HEK293 (cell line): ENCODE results near the gene HIPK4.

ENCODE experiments used
- CTCF ChIA-PET: fragments of 350-600 bp; formaldehyde crosslinking; extraction: SDS; loops from one replicate; lab custom pipeline; 2021; ENCODE audit warnings: antibody characterized with exemption; lab: Yijun Ruan, JAX
- POLR2A ChIA-PET: fragments of 300-600 bp; formaldehyde crosslinking; extraction: SDS; loops from one replicate; lab custom pipeline; 2020; ENCODE audit warnings: antibody characterized with exemption, inconsistent platforms; lab: Yijun Ruan, JAX
- H3K27ac ChIP-seq: fragments of 200-500 bp; sonication (Bioruptor generic); 2 replicates; pipeline ENCODE4 v1.5.1; 2014; ENCODE audit warnings: low read depth, low read length, control low read depth, inconsistent platforms; ENCODE audit errors: extremely low read depth
- H3K36me3 ChIP-seq, 2 experiments: fragments of 200-500 bp in 1 of 2; sonication (Bioruptor generic) in 1 of 2; 1 replicate in 1 of 2; 2 replicates in 1 of 2; pipeline ENCODE4 v1.5.1; 2014 to 2017; ENCODE audit warnings: inconsistent platforms in 2 of 2, low read length in 2 of 2; ENCODE audit not compliant: control insufficient read depth in 2 of 2, insufficient read depth in 1 of 2
- H3K4me1 ChIP-seq: fragments of 200-500 bp; sonication (Bioruptor generic); 2 replicates; pipeline ENCODE4 v1.5.1; 2014; ENCODE audit warnings: mild to moderate bottlenecking, low read length, inconsistent platforms; ENCODE audit not compliant: control insufficient read depth, insufficient read depth
- H3K4me3 ChIP-seq: 2 replicates; pipeline ENCODE4 v1.5.1; 2011; ENCODE audit warnings: low read depth, mild to moderate bottlenecking, control low read depth, low read length, moderate library complexity
- H3K9me3 ChIP-seq: fragments of 200-500 bp; sonication (Bioruptor generic); 2 replicates; pipeline ENCODE4 v1.5.1; 2014; ENCODE audit warnings: low read depth, low read length, inconsistent platforms; ENCODE audit not compliant: control insufficient read depth, insufficient read depth
- BCL11A ChIP-seq: fragments of 450-650 bp; formaldehyde crosslinking; IDR thresholded peaks from 2 replicates; pipeline ENCODE4 v1.5.1; 2016; ENCODE audit warnings: low read depth, missing biosample characterization, missing genetic modification characterization
- EGR2 ChIP-seq: fragments of 450-650 bp; formaldehyde crosslinking; IDR thresholded peaks from 2 replicates; pipeline ENCODE4 v1.5.1; 2016; ENCODE audit warnings: low read depth, missing biosample characterization, missing genetic modification characterization
- GLI2 ChIP-seq: fragments of 450-650 bp; formaldehyde crosslinking; IDR thresholded peaks from 2 replicates; pipeline ENCODE4; 2017; ENCODE audit warnings: missing biosample characterization, missing genetic modification characterization, low read depth, borderline replicate concordance
- GLIS1 ChIP-seq: fragments of 450-650 bp; formaldehyde crosslinking; IDR thresholded peaks from 2 replicates; pipeline ENCODE4 v1.5.1; 2016; ENCODE audit warnings: missing biosample characterization, missing genetic modification characterization
- GLIS2 ChIP-seq: fragments of 450-650 bp; formaldehyde crosslinking; IDR thresholded peaks from 2 replicates; pipeline ENCODE4 v1.5.1; 2016; ENCODE audit warnings: missing biosample characterization, missing genetic modification characterization
- HOXA7 ChIP-seq: sonication (generic); formaldehyde crosslinking; IDR thresholded peaks from 2 replicates; pipeline ENCODE4 v1.8.1; 2022; ENCODE audit warnings: missing genetic modification reagents, borderline replicate concordance
- PRDM10 ChIP-seq: fragments of 450-650 bp; formaldehyde crosslinking; IDR thresholded peaks from 2 replicates; pipeline ENCODE4 v1.5.1; 2016; ENCODE audit warnings: missing biosample characterization, missing genetic modification characterization
- SCRT2 ChIP-seq: fragments of 450-650 bp; formaldehyde crosslinking; IDR thresholded peaks from 2 replicates; pipeline ENCODE4 v1.5.1; 2016; ENCODE audit warnings: missing biosample characterization, missing genetic modification characterization
- SETDB1 ChIP-seq: IDR thresholded peaks from one replicate; pipeline ENCODE4 v1.6.1; 2017; ENCODE audit warnings: mild to moderate bottlenecking, low read length, moderate library complexity, mixed read lengths; ENCODE audit not compliant: insufficient read length
- SP2 ChIP-seq: fragments of 450-650 bp; formaldehyde crosslinking; IDR thresholded peaks from 2 replicates; pipeline ENCODE4 v1.5.1; 2016; ENCODE audit warnings: missing biosample characterization, missing genetic modification characterization
- SP7 ChIP-seq: fragments of 450-650 bp; formaldehyde crosslinking; IDR thresholded peaks from 2 replicates; pipeline ENCODE4 v1.5.1; 2016; ENCODE audit warnings: missing biosample characterization, missing genetic modification characterization
- ZBTB7A ChIP-seq: fragments of 450-650 bp; formaldehyde crosslinking; IDR thresholded peaks from 2 replicates; pipeline ENCODE4 v1.5.1; 2016; ENCODE audit warnings: low read depth, missing biosample characterization, missing genetic modification characterization
- ZIC2 ChIP-seq: fragments of 450-650 bp; formaldehyde crosslinking; IDR thresholded peaks from 2 replicates; pipeline ENCODE4 v1.5.1; 2016; ENCODE audit warnings: missing biosample characterization, missing genetic modification characterization
- ZNF121 ChIP-seq: fragments of 450-650 bp; formaldehyde crosslinking; IDR thresholded peaks from 2 replicates; pipeline ENCODE4 v1.5.1; 2016; ENCODE audit warnings: missing biosample characterization, missing genetic modification characterization
- ZNF16 ChIP-seq: fragments of 450-650 bp; formaldehyde crosslinking; IDR thresholded peaks from 2 replicates; pipeline ENCODE4 v1.5.1; 2016; ENCODE audit warnings: low read depth, missing biosample characterization, missing genetic modification characterization
- ZNF221 ChIP-seq: fragments of 450-650 bp; formaldehyde crosslinking; IDR thresholded peaks from 2 replicates; pipeline ENCODE4 v1.5.1; 2017; ENCODE audit warnings: missing biosample characterization, missing genetic modification characterization, borderline replicate concordance
- ZNF280D ChIP-seq: fragments of 450-650 bp; formaldehyde crosslinking; IDR thresholded peaks from 2 replicates; pipeline ENCODE4 v1.5.1; 2016; ENCODE audit warnings: missing biosample characterization, missing genetic modification characterization
- ZNF311 ChIP-seq: fragments of 450-650 bp; formaldehyde crosslinking; IDR thresholded peaks from 2 replicates; pipeline ENCODE4 v1.5.1; 2017; ENCODE audit warnings: missing biosample characterization, missing genetic modification characterization, borderline replicate concordance
- ZNF324 ChIP-seq: fragments of 450-650 bp; formaldehyde crosslinking; IDR thresholded peaks from 2 replicates; pipeline ENCODE4 v1.5.1; 2016; ENCODE audit warnings: missing biosample characterization, missing genetic modification characterization
- ZNF529 ChIP-seq: fragments of 450-650 bp; formaldehyde crosslinking; IDR thresholded peaks from 2 replicates; pipeline ENCODE4 v1.5.1; 2017; ENCODE audit warnings: missing genetic modification characterization, missing biosample characterization; ENCODE audit not compliant: insufficient replicate concordance
- ZNF645 ChIP-seq: fragments of 450-650 bp; formaldehyde crosslinking; IDR thresholded peaks from 2 replicates; pipeline ENCODE4; 2016; ENCODE audit warnings: missing biosample characterization, missing genetic modification characterization
- ZSCAN4 ChIP-seq: fragments of 450-650 bp; formaldehyde crosslinking; IDR thresholded peaks from 2 replicates; pipeline ENCODE4 v1.5.1; 2017; ENCODE audit warnings: missing biosample characterization, missing genetic modification characterization

HIPK4 gene

GRCh38 chr19:40358773-40359172, 31.2 kb downstream of the HIPK4 start:
- POLR2A ChIA-PET: interaction anchor here (0.8 to 0.9 kb wide), 2 partner anchors 9 to 10 kb away, joined by 3 to 4 read pairs; partner anchors contain the start of genes C19orf47 and PLD3
- Histone ChIP-seq H3K27ac (no peak overlapping the region), H3K36me3 (peaks cover 0 to 39% of the 10 kb centered on the region in 2 experiments; a peak in 2 of 3 replicates), H3K9me3 (no peaks in the 10 kb centered on the region), H3K4me1 (peaks cover 17% of the 10 kb centered on the region), H3K4me3 (no peak overlapping the region)
- CTCF ChIA-PET: interaction anchor here (0.6 to 1.1 kb wide), 2 partner anchors 40 to 62 kb away, joined by 4 read pairs; no protein-coding TSS in a partner anchor
- TF ChIP-seq ZNF221 (tag by site-specific recombination): no peak
- no peak for TF ChIP-seq HOXA7 (CRISPR knock-in tag)
- peak; percentile 56 for TF ChIP-seq ZIC2 (tag by site-specific recombination)
- peak; percentile 13; the same call in 1 of the 2 replicates for TF ChIP-seq EGR2
- no peak for TF ChIP-seq GLI2 (tag by site-specific recombination)
- no peak for TF ChIP-seq ZNF16
- TF ChIP-seq PRDM10 (tag by site-specific recombination): peak; percentile 81
- TF ChIP-seq ZBTB7A (tag by site-specific recombination): no peak
- no peak for TF ChIP-seq ZNF121
- TF ChIP-seq SETDB1: no peak
- TF ChIP-seq SP7 (tag by site-specific recombination): no peak
- TF ChIP-seq BCL11A: no peak
- no peak for TF ChIP-seq SCRT2 (tag by site-specific recombination)
- TF ChIP-seq ZNF324 (tag by site-specific recombination): no peak
- TF ChIP-seq ZNF645: peak; percentile 28; the same call in 1 of the 2 replicates
- no peak for TF ChIP-seq ZNF311 (tag by site-specific recombination)
- TF ChIP-seq GLIS2: 0 out of 2 replicates have a peak, but pooled peaks have one; percentile 29
- peak; percentile 98 for TF ChIP-seq GLIS1 (tag by site-specific recombination)
- TF ChIP-seq SP2 (tag by site-specific recombination): peak; percentile 20; the same call in 1 of the 2 replicates
- no peak for TF ChIP-seq ZNF280D (tag by site-specific recombination)
- no peak for TF ChIP-seq ZSCAN4 (tag by site-specific recombination)
- TF ChIP-seq ZNF529 (tag by site-specific recombination): no peak
